ENCODE data around the gene PPP5C. TPM values are rescaled to one million over a fixed set of nuclear protein-coding genes. Genes with fewer than 3 reads are reported as not detected.

The PPP5C gene
- total RNA-seq, 1 donor from 2014 or later: 70.9 TPM

DNA sequence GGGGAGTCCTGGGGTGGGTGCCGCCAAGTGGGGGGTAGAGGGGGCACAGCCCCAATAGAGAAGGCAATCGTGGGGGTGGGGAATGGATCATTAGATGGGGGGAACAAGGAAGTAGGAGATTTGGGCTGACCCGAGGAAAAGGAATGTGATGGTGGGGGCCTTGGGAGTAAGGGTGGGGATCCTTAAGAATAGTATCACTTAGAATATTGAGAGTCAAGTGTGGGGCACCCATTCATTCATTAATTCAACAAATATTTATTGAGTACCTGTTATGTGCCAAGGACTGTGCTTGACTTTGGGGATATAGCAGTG lies 641 bp downstream of the PPP5C start:
- TF ChIP-seq, protein P1, sequence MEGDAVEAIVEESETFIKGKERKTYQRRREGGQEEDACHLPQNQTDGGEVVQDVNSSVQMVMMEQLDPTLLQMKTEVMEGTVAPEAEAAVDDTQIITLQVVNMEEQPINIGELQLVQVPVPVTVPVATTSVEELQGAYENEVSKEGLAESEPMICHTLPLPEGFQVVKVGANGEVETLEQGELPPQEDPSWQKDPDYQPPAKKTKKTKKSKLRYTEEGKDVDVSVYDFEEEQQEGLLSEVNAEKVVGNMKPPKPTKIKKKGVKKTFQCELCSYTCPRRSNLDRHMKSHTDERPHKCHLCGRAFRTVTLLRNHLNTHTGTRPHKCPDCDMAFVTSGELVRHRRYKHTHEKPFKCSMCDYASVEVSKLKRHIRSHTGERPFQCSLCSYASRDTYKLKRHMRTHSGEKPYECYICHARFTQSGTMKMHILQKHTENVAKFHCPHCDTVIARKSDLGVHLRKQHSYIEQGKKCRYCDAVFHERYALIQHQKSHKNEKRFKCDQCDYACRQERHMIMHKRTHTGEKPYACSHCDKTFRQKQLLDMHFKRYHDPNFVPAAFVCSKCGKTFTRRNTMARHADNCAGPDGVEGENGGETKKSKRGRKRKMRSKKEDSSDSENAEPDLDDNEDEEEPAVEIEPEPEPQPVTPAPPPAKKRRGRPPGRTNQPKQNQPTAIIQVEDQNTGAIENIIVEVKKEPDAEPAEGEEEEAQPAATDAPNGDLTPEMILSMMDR (IDR thresholded peaks at IDR 0.05; ENCODE audit: insufficient read depth, low read depth, low read length): no peak
- TF ChIP-seq EZH2 (IDR thresholded peaks at IDR 0.05; ENCODE audit: insufficient read depth, low read length): no peak
- Mint-ChIP-seq H3K36me3 (ENCODE audit: low read depth, unreplicated experiment) (peaks cover 10% of the 10 kb centered on the region), H3K9me3 (ENCODE audit: unreplicated experiment) (no peaks in the 10 kb centered on the region), H3K4me1 (ENCODE audit: low read depth, unreplicated experiment) (peaks cover 25% of the 10 kb centered on the region), H3K27ac (ENCODE audit: unreplicated experiment) (peak overlapping the region; percentile 73), H3K4me3 (ENCODE audit: unreplicated experiment) (peak overlapping the region; percentile 97), H3K27me3 (ENCODE audit: low read depth, unreplicated experiment) (no peaks in the 10 kb centered on the region)
- Histone ChIP-seq H3K27me3 (ENCODE audit: insufficient read depth, low read length) (peaks cover 4% of the 10 kb centered on the region), H2AFZ (ENCODE audit: low read depth, low read length) (no peak overlapping the region), H3K4me1 (ENCODE audit: insufficient read depth, low read length) (peaks cover 33% of the 10 kb centered on the region), H3K4me3 (ENCODE audit: insufficient read depth, low read depth, low read length) (peak overlapping the region; percentile 92), H3K9me3 (ENCODE audit: insufficient read depth, low read depth, low read length) (no peaks in the 10 kb centered on the region), H3K9ac (ENCODE audit: low read length) (peak overlapping the region; percentile 96), H3K4me2 (ENCODE audit: low read length) (peak overlapping the region; percentile 93), H3K79me2 (ENCODE audit: insufficient read depth, low read length) (peaks cover 56% of the 10 kb centered on the region), H3K27ac (ENCODE audit: low read depth, low read length) (peak overlapping the region; percentile 86), H4K20me1 (ENCODE audit: insufficient read depth, low read length) (peaks cover 49% of the 10 kb centered on the region), H3K36me3 (ENCODE audit: insufficient read depth, low read length) (no peaks in the 10 kb centered on the region)
- FAIRE-seq (no peak), DNase-seq (ENCODE audit: low read depth) (no peak)

DNA sequence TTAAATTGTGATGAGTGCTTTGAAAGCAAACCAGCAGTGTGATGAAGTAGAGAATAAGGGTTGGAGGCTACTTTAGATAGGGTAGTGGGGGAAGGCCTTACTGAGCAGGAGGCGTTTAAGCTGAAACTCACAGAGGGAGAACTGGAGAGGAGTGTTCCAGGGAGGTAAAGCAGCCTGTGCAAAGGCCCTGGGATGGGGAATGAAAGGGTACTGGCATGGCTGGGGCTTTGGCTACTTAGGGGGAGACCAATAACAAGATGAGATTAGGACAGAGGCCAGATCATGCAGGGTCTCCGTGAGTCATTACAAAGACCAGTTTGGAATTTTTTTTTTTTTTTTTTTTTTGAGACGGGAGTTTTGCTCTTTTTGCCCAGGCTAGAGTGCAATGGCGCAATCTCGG lies 1.1 kb downstream of the PPP5C start:
- H3K4me1 ChIP-seq (ENCODE audit: insufficient read depth, low read length): peaks cover 33% of the 10 kb centered on the region
- H3K9me3 ChIP-seq (ENCODE audit: insufficient read depth, low read depth, low read length): no peaks in the 10 kb centered on the region
- TF ChIP-seq, protein P1 (IDR thresholded peaks at IDR 0.05; ENCODE audit: insufficient read depth, low read depth, low read length): no peak
- no peak for TF ChIP-seq EZH2 (IDR thresholded peaks at IDR 0.05; ENCODE audit: insufficient read depth, low read length)
- Mint-ChIP-seq H3K27me3 (ENCODE audit: low read depth, unreplicated experiment) (no peaks in the 10 kb centered on the region), H3K4me1 (ENCODE audit: low read depth, unreplicated experiment) (peaks cover 25% of the 10 kb centered on the region), H3K9me3 (ENCODE audit: unreplicated experiment) (no peaks in the 10 kb centered on the region), H3K36me3 (ENCODE audit: low read depth, unreplicated experiment) (peaks cover 10% of the 10 kb centered on the region), H3K27ac (ENCODE audit: unreplicated experiment) (peak overlapping the region; percentile 85), H3K4me3 (ENCODE audit: unreplicated experiment) (peak overlapping the region; percentile 97)
- H3K27me3 ChIP-seq (ENCODE audit: insufficient read depth, low read length): peaks cover 2% of the 10 kb centered on the region
- peaks cover 61% of the 10 kb centered on the region for H3K79me2 ChIP-seq (ENCODE audit: insufficient read depth, low read length)
- H4K20me1 ChIP-seq (ENCODE audit: insufficient read depth, low read length): peaks cover 53% of the 10 kb centered on the region
- DNase-seq (ENCODE audit: low read depth) (no peak), FAIRE-seq (no peak)
- no peak overlapping the region for H3K27ac ChIP-seq (ENCODE audit: low read depth, low read length)
- peak overlapping the region; percentile 96 for H3K9ac ChIP-seq (ENCODE audit: low read length)
- peak overlapping the region; percentile 92 for H3K4me3 ChIP-seq (ENCODE audit: insufficient read depth, low read depth, low read length)
- H3K4me2 ChIP-seq (ENCODE audit: low read length): peak overlapping the region; percentile 93
- no peak overlapping the region for H2AFZ ChIP-seq (ENCODE audit: low read depth, low read length)
- H3K36me3 ChIP-seq (ENCODE audit: insufficient read depth, low read length): no peaks in the 10 kb centered on the region

DNA sequence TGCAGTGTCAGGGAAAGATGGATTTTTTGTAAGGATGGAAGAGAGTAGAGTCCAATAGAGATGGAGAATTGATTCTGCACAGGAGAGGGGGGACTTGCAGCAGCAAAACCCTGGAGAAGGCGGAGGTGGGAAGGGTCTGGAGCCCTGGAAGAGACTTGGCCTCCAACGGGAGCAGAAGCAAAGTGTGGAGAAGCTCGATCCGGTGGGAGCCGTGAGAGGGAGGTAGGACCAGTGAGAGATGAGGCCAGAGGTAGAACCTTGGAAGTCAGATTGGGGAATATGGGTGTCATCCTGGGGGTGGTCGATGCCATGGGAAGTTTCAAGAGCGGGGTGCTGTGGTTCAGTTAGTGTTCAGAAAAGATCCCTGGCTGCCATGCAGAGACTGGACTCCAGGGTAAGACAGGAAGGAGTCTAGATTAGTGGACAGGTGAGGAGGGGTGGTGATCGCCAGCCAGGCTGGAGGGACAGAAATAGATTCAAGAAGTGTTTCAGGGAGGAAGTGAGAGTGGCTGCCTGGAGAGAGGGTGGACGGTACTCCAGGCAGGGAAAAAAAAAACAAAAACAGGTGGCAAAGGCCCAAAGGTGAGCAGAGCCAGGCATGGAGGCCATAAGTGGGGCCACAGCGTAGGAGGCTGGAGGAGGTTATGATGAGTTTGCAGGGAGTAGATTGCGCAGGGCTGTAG lies 2.6 kb downstream of the PPP5C start:
- Histone ChIP-seq H2AFZ (ENCODE audit: low read depth, low read length) (no peak overlapping the region), H3K36me3 (ENCODE audit: insufficient read depth, low read length) (peaks cover 8% of the 10 kb centered on the region), H3K4me3 (ENCODE audit: insufficient read depth, low read depth, low read length) (no peak overlapping the region), H4K20me1 (ENCODE audit: insufficient read depth, low read length) (peaks cover 58% of the 10 kb centered on the region), H3K27ac (ENCODE audit: low read depth, low read length) (no peak overlapping the region), H3K9ac (ENCODE audit: low read length) (no peak overlapping the region), H3K79me2 (ENCODE audit: insufficient read depth, low read length) (peaks cover 73% of the 10 kb centered on the region), H3K4me1 (ENCODE audit: insufficient read depth, low read length) (peaks cover 33% of the 10 kb centered on the region), H3K4me2 (ENCODE audit: low read length) (peak overlapping the region; percentile 20), H3K27me3 (ENCODE audit: insufficient read depth, low read length) (no peaks in the 10 kb centered on the region), H3K9me3 (ENCODE audit: insufficient read depth, low read depth, low read length) (no peaks in the 10 kb centered on the region)
- no peak for FAIRE-seq
- no peak for DNase-seq (ENCODE audit: low read depth)
- H3K27me3 Mint-ChIP-seq (ENCODE audit: low read depth, unreplicated experiment): no peaks in the 10 kb centered on the region
- H3K9me3 Mint-ChIP-seq (ENCODE audit: unreplicated experiment): no peaks in the 10 kb centered on the region
- H3K36me3 Mint-ChIP-seq (ENCODE audit: low read depth, unreplicated experiment): peaks cover 10% of the 10 kb centered on the region
- peaks cover 25% of the 10 kb centered on the region for H3K4me1 Mint-ChIP-seq (ENCODE audit: low read depth, unreplicated experiment)
- H3K27ac Mint-ChIP-seq (ENCODE audit: unreplicated experiment): peak overlapping the region; percentile 56
- no peak for TF ChIP-seq EZH2 (IDR thresholded peaks at IDR 0.05; ENCODE audit: insufficient read depth, low read length)
- TF ChIP-seq, protein P1 (IDR thresholded peaks at IDR 0.05; ENCODE audit: insufficient read depth, low read depth, low read length): no peak
- H3K4me3 Mint-ChIP-seq (ENCODE audit: unreplicated experiment): peak overlapping the region; percentile 47
